ENCODE results near the gene THSD7B.

DNA sequence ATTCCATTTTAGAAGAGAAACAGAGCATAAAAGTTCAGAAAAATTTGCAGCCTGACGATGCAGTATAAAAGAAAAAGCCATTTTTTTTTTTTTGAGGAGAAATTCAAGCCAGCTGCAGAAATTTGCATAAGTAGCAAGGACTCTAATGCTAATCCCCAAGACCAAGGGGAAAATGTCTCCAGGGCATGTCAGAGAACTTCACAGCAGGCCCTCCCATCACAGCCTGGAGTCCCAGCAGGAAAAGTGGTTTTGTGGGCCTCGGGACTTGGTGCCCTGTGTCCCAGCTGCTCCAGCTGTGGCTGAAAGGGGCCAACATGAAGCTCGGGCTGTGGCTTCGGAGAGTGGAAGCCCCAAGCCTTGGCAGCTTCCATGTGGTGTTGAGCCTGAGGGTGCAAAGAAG is 873.6 kb downstream of the THSD7B start:
- TF ChIP-seq, protein P1, sequence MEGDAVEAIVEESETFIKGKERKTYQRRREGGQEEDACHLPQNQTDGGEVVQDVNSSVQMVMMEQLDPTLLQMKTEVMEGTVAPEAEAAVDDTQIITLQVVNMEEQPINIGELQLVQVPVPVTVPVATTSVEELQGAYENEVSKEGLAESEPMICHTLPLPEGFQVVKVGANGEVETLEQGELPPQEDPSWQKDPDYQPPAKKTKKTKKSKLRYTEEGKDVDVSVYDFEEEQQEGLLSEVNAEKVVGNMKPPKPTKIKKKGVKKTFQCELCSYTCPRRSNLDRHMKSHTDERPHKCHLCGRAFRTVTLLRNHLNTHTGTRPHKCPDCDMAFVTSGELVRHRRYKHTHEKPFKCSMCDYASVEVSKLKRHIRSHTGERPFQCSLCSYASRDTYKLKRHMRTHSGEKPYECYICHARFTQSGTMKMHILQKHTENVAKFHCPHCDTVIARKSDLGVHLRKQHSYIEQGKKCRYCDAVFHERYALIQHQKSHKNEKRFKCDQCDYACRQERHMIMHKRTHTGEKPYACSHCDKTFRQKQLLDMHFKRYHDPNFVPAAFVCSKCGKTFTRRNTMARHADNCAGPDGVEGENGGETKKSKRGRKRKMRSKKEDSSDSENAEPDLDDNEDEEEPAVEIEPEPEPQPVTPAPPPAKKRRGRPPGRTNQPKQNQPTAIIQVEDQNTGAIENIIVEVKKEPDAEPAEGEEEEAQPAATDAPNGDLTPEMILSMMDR (conservative IDR thresholded peaks at IDR 0.05; ENCODE audit: low read length) = no peak
- no peak for TF ChIP-seq EZH2phosphoT487 (IDR thresholded peaks at IDR 0.05; ENCODE audit: borderline replicate concordance)

Data from Loucy (cell line).